Fibroblast of villous mesenchyme (primary cell): ENCODE data around the gene RAE1. TPM values are rescaled to one million over a fixed set of nuclear protein-coding genes. Genes with fewer than 3 reads are reported as not detected.
A peak's percentile ranks its signal among the peaks of the same experiment; 100 is the strongest.

Source experiments
- DNase-seq: peaks from one replicate; pipeline ENCODE4 v3.0.0-alpha.2; 2010; ENCODE audit warnings: low read depth
- H3K4me3 ChIP-seq: 2 replicates; pipeline ENCODE4 v1.5.1; 2011; ENCODE audit warnings: low read depth, mild to moderate bottlenecking, low read length
- CTCF ChIP-seq: IDR thresholded peaks from 2 replicates; pipeline ENCODE4 v1.5.1; 2012; ENCODE audit warnings: low read depth, mild to moderate bottlenecking, low read length; ENCODE audit not compliant: insufficient read depth
- total RNA-seq: library from RNA; depleted of rRNA; stranded (reverse); fragments of >200 nt; gene quantifications from 2 replicates; pipeline ENCODE4 v1.2.3, GENCODE V29; 2012

Gene RAE1
- total RNA-seq, 1 donor, result 28.5 TPM

- DNase-seq, result no peak
- no peak for TF ChIP-seq CTCF
- H3K4me3 ChIP-seq, result no peak overlapping the region
Observed at GRCh38 chr20:57325632-57326356, 25.3 kb upstream of the RAE1 start.

GRCh38 chr20:57326667-57327455 lies 24.2 kb upstream of the RAE1 start:
- H3K4me3 ChIP-seq, result no peak overlapping the region
- DNase-seq, result no peak
- no peak for TF ChIP-seq CTCF

GRCh38 chr20:57327820-57328219 lies 23.2 kb upstream of the RAE1 start:
- no peak overlapping the region for H3K4me3 ChIP-seq
- TF ChIP-seq CTCF, result no peak
- DNase-seq, result no peak

GRCh38 chr20:57329608-57330221 lies 21.3 kb upstream of the RAE1 start, which contains the start of gene SPO11:
Gene SPO11 (plus strand): TSS chr20:57329803. CDS start chr20:57329868, 65 bp downstream.
- TF ChIP-seq CTCF, result peak; percentile 22
- no peak within 1 kb of the TSS for H3K4me3 ChIP-seq
- no peak for DNase-seq

- no peak for TF ChIP-seq CTCF
- peak; percentile 19 for DNase-seq
Observed at GRCh38 chr20:57330998-57331397, 20.1 kb upstream of the RAE1 start.

GRCh38 chr20:57332105-57333089 lies 18.7 kb upstream of the RAE1 start:
- no peak for DNase-seq
- no peak for TF ChIP-seq CTCF

More at GRCh38 chr20:57330998-57331397, 20.1 kb upstream of the RAE1 start:
- no peak overlapping the region for H3K4me3 ChIP-seq

More at GRCh38 chr20:57332105-57333089, 18.7 kb upstream of the RAE1 start:
- no peak overlapping the region for H3K4me3 ChIP-seq
